ENCODE results near the gene ME1.
"Not testable (repeated sequence)": the region's sequence is repeated elsewhere in the genome, so short reads cannot be mapped to it uniquely, and the experiment has no call there.

GRCh38 chr6:83191974-83192373 lies 238.9 kb downstream of the ME1 start:
- not testable (repeated sequence) for TF ChIP-seq NR3C1 (CRISPR knock-in tag; conservative IDR thresholded peaks at IDR 0.05; ENCODE audit: low read depth); MAX (CRISPR knock-in tag; IDR thresholded peaks at IDR 0.05)
